Measurements from ENCODE around the gene INPP4A.
A peak's percentile ranks its signal among the peaks of the same experiment; 100 is the strongest.

Gene INPP4A

GRCh38 chr2:98472132-98472650, 27.5 kb downstream of the INPP4A start:
- no peak overlapping the region for H3K4me3 ChIP-seq (ENCODE audit: low read depth, low read length)
- DNase-seq (ENCODE audit: low read depth): no peak

- no peak overlapping the region for H3K4me3 ChIP-seq (ENCODE audit: low read depth, low read length)
- DNase-seq (ENCODE audit: low read depth): no peak
Measured at GRCh38 chr2:98472961-98473746, 28.5 kb downstream of the INPP4A start.

GRCh38 chr2:98473995-98474780, 29.5 kb downstream of the INPP4A start:
- DNase-seq (ENCODE audit: low read depth): no peak

GRCh38 chr2:98474979-98475632, 30.4 kb downstream of the INPP4A start:
- DNase-seq (ENCODE audit: low read depth): no peak
- H3K4me3 ChIP-seq (ENCODE audit: low read depth, low read length): no peak overlapping the region

More at GRCh38 chr2:98473995-98474780, 29.5 kb downstream of the INPP4A start:
- H3K4me3 ChIP-seq (ENCODE audit: low read depth, low read length): no peak overlapping the region

DNA sequence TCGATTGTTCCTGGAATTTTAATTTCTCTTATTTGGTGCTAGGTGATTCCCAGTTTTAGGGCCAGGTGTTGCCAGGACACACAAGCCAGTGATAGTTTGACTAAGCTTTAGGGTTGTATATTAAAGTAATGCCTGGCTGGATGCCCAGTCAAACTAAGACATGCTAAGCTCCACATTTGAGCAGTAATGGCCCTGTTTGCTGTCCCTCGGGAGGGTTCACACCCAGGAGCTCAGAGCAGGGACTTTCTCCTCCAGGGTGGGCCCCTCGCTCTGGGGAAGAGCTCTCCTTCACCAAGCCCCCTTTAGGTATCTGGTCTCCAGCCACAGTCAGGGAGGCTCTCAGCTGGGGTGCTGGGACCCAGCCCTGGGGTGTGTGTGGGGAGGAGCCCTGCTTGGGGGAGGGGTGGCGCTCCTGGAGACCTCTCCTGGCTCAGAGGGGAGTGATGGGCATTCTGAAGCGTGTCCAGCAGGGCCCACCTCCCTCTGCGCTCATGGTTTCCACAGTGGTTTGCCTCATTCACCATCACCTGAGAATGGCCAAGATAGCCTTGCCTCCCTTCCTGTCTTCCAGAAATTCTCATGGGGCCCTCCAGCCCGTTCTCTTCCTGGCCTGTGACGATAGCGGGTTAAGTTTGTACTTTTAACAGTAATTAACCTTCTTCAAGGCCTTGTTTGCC, 31.7 kb downstream of the INPP4A start:
- H3K4me3 ChIP-seq (ENCODE audit: low read depth, low read length): no peak overlapping the region
- no peak for DNase-seq (ENCODE audit: low read depth)

DNA sequence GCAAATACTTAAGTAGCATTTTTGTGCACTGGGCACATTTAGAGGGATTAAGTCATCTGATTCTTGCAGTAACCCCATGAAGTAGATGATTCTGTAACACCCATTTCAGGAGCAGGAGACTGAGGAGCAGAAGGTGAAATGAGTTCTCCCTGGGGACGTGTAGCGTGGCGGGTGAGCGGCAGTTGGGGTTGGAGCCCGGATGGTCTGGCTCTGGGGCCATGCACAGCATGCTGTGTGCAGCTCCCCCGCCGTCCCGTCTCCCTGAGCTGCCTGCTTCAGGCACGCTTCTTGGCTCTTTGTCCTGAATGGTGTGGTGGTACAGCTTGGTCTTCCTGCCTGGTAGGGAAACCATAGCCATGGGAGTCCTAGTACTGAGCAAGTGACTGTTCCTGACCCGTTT, 32.4 kb downstream of the INPP4A start:
- H3K4me3 ChIP-seq (ENCODE audit: low read depth, low read length): no peak overlapping the region
- DNase-seq (ENCODE audit: low read depth): no peak

DNA sequence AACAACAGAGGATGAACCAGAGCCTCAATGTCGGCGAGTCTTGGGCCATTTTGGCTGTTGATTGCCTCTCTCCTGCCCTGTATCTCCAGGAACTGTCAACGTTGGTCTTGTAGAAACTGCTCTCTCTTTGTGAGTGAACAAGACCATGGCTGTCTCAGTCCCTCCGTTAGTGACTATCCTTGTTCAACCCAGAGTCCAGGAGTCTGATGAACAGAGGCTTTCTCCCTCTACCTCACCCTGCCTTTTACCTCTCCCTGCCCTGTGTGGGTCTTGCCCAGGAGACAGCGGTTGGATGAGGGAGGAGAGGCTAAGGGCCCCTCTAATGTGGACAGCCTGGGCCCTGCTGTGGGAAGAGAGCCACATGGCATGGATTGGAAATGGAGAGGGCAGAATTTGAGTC, 32.8 kb downstream of the INPP4A start:
- H3K4me3 ChIP-seq (ENCODE audit: low read depth, low read length): no peak overlapping the region
- DNase-seq (ENCODE audit: low read depth): no peak

GRCh38 chr2:98478088-98478551, 33.5 kb downstream of the INPP4A start:
- DNase-seq (ENCODE audit: low read depth): no peak

DNA sequence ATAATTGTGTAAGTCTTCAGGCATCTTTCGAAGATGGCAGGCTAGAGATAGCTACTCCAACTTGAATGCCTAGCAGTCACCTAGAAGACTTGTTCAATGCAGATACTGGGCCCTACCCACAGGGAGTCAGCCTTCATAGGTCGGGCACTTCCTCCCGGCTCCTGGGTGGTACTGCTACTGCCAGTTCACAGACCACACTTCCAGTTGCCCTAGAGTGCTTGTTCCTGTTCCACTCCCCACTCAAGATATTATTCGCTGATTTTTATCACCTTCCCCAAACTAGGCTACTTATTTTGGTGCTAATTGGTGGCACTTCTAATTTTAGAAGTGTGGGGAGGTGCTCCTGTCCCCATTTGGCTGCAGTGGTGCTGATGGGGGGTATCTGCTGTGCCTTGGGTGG, 34.2 kb downstream of the INPP4A start:
- no peak overlapping the region for H3K4me3 ChIP-seq (ENCODE audit: low read depth, low read length)
- DNase-seq (ENCODE audit: low read depth): no peak

More at GRCh38 chr2:98478088-98478551, 33.5 kb downstream of the INPP4A start:
- no peak overlapping the region for H3K4me3 ChIP-seq (ENCODE audit: low read depth, low read length)

- no peak overlapping the region for H3K4me3 ChIP-seq (ENCODE audit: low read depth, low read length)
Measured at GRCh38 chr2:98479371-98479770, 34.7 kb downstream of the INPP4A start.

DNA sequence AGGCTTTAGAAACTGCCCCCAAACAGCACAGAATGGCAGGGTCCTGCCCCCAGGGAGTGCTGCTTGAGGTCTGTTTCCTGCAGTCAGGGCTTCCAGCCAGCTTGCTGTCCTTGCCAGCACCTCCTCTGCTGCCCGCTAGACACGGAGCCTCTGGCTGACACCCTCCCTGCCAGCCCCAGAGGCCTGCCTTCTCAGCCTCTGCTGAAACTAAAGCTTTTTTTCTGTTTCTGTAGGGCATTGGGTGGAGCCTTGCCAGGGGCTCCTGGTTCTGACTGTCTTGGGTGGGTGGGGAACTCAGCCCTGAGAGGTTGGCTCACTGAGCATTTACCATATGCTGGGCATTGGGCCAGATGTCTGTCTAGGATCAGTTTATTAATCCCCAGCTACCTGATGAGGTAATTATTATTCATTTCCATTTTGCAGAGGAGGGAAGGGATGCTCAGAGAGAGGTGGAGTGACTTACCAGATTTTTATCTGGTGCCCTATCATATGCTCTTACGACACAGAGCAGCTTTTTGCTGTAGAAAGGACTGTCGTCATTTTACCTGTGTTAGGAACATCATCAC, 35.4 kb downstream of the INPP4A start:
- peak; percentile 66 for DNase-seq (ENCODE audit: low read depth)
- H3K4me3 ChIP-seq (ENCODE audit: low read depth, low read length): no peak overlapping the region

More at GRCh38 chr2:98479371-98479770, 34.7 kb downstream of the INPP4A start:
- no peak for DNase-seq (ENCODE audit: low read depth)

GRCh38 chr2:98480598-98480997, 35.9 kb downstream of the INPP4A start:
- no peak for DNase-seq (ENCODE audit: low read depth)
- no peak overlapping the region for H3K4me3 ChIP-seq (ENCODE audit: low read depth, low read length)

GRCh38 chr2:98482362-98482761, 37.7 kb downstream of the INPP4A start:
- H3K4me3 ChIP-seq (ENCODE audit: low read depth, low read length): no peak overlapping the region
- DNase-seq (ENCODE audit: low read depth): no peak

- no peak for DNase-seq (ENCODE audit: low read depth)
- no peak overlapping the region for H3K4me3 ChIP-seq (ENCODE audit: low read depth, low read length)
Measured at GRCh38 chr2:98483257-98483861, 38.7 kb downstream of the INPP4A start.

DNA sequence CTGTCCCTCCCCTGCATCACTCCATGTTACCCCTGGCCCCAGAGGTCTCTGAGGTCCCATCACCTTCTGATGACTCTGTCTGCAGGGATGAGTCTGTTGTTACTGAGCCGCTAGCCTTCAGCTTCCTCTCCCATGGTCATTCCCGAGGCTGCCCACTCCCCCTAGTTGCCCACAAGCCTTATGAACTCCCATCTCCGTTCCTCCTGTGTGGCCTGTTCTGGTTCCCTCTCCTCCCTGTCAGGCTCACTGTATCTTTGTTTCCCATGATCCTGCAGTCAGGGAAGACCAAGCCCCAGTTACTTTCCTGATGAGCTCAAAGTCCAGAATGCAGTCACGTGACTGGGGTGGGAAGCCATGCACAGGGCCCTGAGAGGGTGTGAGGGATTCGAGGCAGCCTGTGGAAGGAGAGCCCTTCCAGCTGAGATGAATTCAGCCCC, 39.5 kb downstream of the INPP4A start:
- no peak for DNase-seq (ENCODE audit: low read depth)
- H3K4me3 ChIP-seq (ENCODE audit: low read depth, low read length): no peak overlapping the region

DNA sequence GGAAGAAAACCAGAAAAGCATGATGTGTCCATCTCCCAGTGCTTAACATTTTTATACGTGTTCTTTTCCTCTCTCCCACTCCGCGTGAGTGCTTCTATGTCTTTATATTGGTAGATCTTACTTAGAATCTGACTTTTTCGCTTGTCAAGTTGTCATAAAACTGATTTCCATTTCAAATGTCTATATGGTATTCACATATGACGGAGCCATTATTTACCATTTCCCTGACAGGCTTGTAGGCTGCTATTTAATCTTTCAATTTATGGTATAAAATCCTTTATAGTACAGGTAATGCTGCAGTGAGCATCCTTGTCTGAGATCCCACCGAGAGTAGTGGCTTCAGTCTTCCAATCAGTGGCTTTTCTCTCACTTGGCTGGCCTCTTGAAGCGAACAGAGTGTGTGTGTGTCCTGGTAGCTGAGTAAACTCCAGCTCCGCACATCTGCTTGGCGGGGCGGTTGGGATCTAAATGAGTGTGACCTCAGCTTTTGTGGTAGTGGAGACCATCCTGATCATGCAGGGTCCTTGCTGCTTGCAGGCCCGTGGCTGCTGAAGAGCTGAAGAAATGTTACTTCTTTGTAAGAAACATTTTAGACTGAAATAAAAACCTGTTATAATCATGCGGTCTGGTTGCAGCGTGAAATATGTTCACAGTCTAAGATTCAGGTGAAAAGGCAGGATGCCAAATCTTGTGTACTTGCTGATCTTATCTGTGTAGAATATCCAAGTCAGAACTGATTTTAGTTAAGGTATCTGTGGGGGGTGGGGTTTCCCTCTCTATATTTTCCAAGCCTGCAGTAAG, 40.2 kb downstream of the INPP4A start:
- H3K4me3 ChIP-seq (ENCODE audit: low read depth, low read length): no peak overlapping the region
- DNase-seq (ENCODE audit: low read depth): no peak

- DNase-seq (ENCODE audit: low read depth): no peak
- H3K4me3 ChIP-seq (ENCODE audit: low read depth, low read length): no peak overlapping the region
Measured at GRCh38 chr2:98485453-98485755, 40.7 kb downstream of the INPP4A start.

DNA sequence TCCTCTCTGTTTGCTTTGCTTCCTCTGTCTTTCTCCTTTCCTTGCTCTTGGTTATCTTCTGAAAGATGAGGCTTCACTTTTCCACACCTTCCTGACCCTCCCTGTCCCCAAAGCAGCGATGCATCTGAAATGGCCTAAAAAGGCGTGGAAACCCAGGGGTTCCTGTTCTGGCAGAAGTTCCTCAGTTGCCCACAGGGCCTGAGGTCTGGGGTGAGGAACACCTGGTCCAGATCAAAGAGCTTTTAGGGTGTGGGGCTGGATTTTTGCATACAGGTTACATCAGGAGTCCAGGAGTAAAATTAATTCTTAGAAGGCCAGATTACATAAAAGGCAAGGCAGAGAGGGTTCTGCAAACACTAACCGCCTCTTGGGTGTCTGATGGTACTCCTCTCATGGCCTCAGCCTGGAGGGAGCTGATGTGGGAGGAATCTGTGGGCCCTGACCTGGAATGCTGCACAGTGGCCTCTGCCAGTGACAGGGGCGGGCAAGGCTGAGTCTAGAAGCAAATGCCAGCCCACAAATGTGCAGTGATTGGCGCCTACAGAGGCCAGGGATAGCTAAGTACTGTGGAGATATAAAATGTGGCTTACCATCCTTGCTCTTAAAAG, 41.8 kb downstream of the INPP4A start:
- no peak overlapping the region for H3K4me3 ChIP-seq (ENCODE audit: low read depth, low read length)
- no peak for DNase-seq (ENCODE audit: low read depth)
